Endothelial cell of umbilical vein (primary cell): Measurements from ENCODE around the gene MUC4. TPM values are rescaled to one million over a fixed set of nuclear protein-coding genes. Genes with fewer than 3 reads are reported as not detected.

Experiments used
- BruUV-seq: library from RNA; stranded (reverse); fragments of 400-500 nt; replicated peaks from 2 replicates; lab custom pipeline; 2021; lab: Mats Ljungman, UMichigan
- CTCF ChIA-PET: fragments of 300-600, 350-600 bp; sonication (Branson Sonifier 250); formaldehyde crosslinking; loops from one replicate; lab custom pipeline; 2021; ENCODE audit warnings: antibody characterized with exemption, inconsistent platforms; lab: Charles Lee
- POLR2A ChIA-PET: fragments of 300-600, 350-600 bp; sonication (Branson Sonifier 250); formaldehyde crosslinking; loops from one replicate; lab custom pipeline; 2021; ENCODE audit warnings: antibody characterized with exemption, inconsistent platforms; lab: Charles Lee
- DNase-seq: peaks from one replicate; pipeline ENCODE4 v3.0.0-alpha.2; 2011; ENCODE audit warnings: low read depth, low spot score
- FAIRE-seq: peaks from 2 replicates; lab custom pipeline; 2011; peaks lifted over from hg19 to GRCh38; lab: Jason Lieb, UNC
- H2AFZ ChIP-seq: 2 replicates; pipeline ENCODE4 v1.6.0; 2012; ENCODE audit warnings: low read depth, low read length, control low read depth, inconsistent platforms
- H3K27ac ChIP-seq: 2 replicates; pipeline ENCODE4 v1.5.1; 2011; ENCODE audit warnings: low read depth, mild to moderate bottlenecking, control low read depth, low read length, moderate library complexity; ENCODE audit not compliant: insufficient read depth
- H3K27me3 ChIP-seq, 2 experiments: 2 replicates each; pipeline versions ENCODE4 v1.6.0 to v1.6.1; 2011; ENCODE audit warnings: low read length in 2 of 2, mixed read lengths in 1 of 2; ENCODE audit not compliant: control insufficient read depth in 2 of 2, insufficient read depth in 2 of 2
- H3K36me3 ChIP-seq, 2 experiments: 2 replicates in 1 of 2; 3 replicates in 1 of 2; pipeline ENCODE4 v1.5.1; 2011; ENCODE audit warnings: low read length in 2 of 2, mild to moderate bottlenecking in 1 of 2, moderate library complexity in 1 of 2; ENCODE audit not compliant: control insufficient read depth in 2 of 2, insufficient read depth in 2 of 2; ENCODE audit errors: extremely low read depth in 1 of 2
- H3K4me1 ChIP-seq: 3 replicates; pipeline ENCODE4 v1.5.1; 2011; ENCODE audit warnings: mild to moderate bottlenecking, low read length; ENCODE audit not compliant: control insufficient read depth, insufficient read depth; ENCODE audit errors: extremely low read depth
- H3K4me2 ChIP-seq: 2 replicates; pipeline ENCODE4 v1.6.1; 2011; ENCODE audit warnings: low read length, control low read depth, mixed read lengths; ENCODE audit not compliant: insufficient read depth
- H3K4me3 ChIP-seq, 3 experiments: fragments of 200-600 bp in 1 of 3; sonication (generic), shearing (Covaris generic) in 1 of 3; replicated peaks in 1 of 3; 2 replicates each; pipeline ENCODE4 v1.5.1; 2011 to 2016; ENCODE audit warnings: control low read depth in 3 of 3, low read length in 3 of 3, mild to moderate bottlenecking in 2 of 3, inconsistent platforms in 1 of 3, low read depth in 1 of 3, moderate library complexity in 1 of 3; ENCODE audit not compliant: insufficient read depth in 1 of 3
- H3K79me2 ChIP-seq: 2 replicates; pipeline ENCODE4 v1.6.0; 2012; ENCODE audit warnings: low read length, inconsistent platforms; ENCODE audit not compliant: control insufficient read depth, insufficient read depth
- H3K9ac ChIP-seq: replicated peaks from 2 replicates; pipeline ENCODE3; 2011; ENCODE audit warnings: low read length, control low read depth; ENCODE audit not compliant: insufficient read depth; ENCODE audit errors: extremely low read depth
- H3K9me1 ChIP-seq: replicated peaks from 3 replicates; pipeline ENCODE4 v1.6.0; 2011; ENCODE audit warnings: mild to moderate bottlenecking, low read length; ENCODE audit not compliant: control insufficient read depth, insufficient read depth; ENCODE audit errors: extremely low read depth
- H3K9me3 ChIP-seq: replicated peaks from 2 replicates; pipeline ENCODE4 v1.5.1; 2012; ENCODE audit warnings: low read length, inconsistent platforms; ENCODE audit not compliant: control insufficient read depth, insufficient read depth
- H4K20me1 ChIP-seq: replicated peaks from 2 replicates; pipeline ENCODE3; 2011; ENCODE audit warnings: mild to moderate bottlenecking, low read length; ENCODE audit not compliant: control insufficient read depth, insufficient read depth; ENCODE audit errors: extremely low read depth
- FOS ChIP-seq: IDR thresholded peaks from 2 replicates; pipeline ENCODE4 v1.6.1; 2011; ENCODE audit warnings: mild to moderate bottlenecking, low read length, moderate library complexity, borderline replicate concordance; ENCODE audit not compliant: insufficient read depth
- JUN ChIP-seq: IDR thresholded peaks from 2 replicates; pipeline ENCODE4 v1.6.1; 2011; ENCODE audit warnings: borderline replicate concordance, low read depth; ENCODE audit not compliant: insufficient read length, insufficient read depth
- POLR2A ChIP-seq: IDR thresholded peaks from 2 replicates; pipeline ENCODE4 v1.6.1; 2012; ENCODE audit warnings: low read depth, mild to moderate bottlenecking, control low read depth, low read length
- POLR2AphosphoS5 ChIP-seq: IDR thresholded peaks from 2 replicates; pipeline ENCODE4 v1.6.1; 2012; ENCODE audit warnings: low read depth, mild to moderate bottlenecking, control low read depth, low read length, moderate library complexity; ENCODE audit not compliant: insufficient read depth
- dilution Hi-C: fragments of 300-500 bp; cut with MboI; formaldehyde crosslinking; loops from one replicate; pipeline ENCODE4 v1.15.0; 2019; ENCODE audit warnings: low sequenced_read_pairs; ENCODE audit not compliant: extremely low pct_ligation_motif_present
- intact Hi-C: fragments of 100-400 bp; cut with micrococcal nuclease; formaldehyde crosslinking; loops from one replicate; pipeline ENCODE4 v1.10.0; 2022
- polyA plus RNA-seq, 4 experiments: library from polyadenylated mRNA; depleted of rRNA in 3 of 4; stranded (reverse) in 3 of 4; unstranded in 1 of 4; fragments of >200 nt; gene quantifications; 2 replicates each; pipeline versions ENCODE4 v1.2.1 to v1.2.3, GENCODE V29; 2011 to 2012; ENCODE audit warnings: missing spikeins in 1 of 4
- total RNA-seq: library from RNA; stranded (reverse); gene quantifications from 2 replicates; pipeline ENCODE4 v1.2.3, GENCODE V29; 2021
- TF ChIP-seq, protein P1 (sequence below), 2 donors: IDR thresholded peaks; 1 replicate in 1 of 2; 2 replicates in 1 of 2; pipeline ENCODE4 v1.5.1; 2011; ENCODE audit warnings: low read length in 2 of 2, mild to moderate bottlenecking in 2 of 2, moderate library complexity in 2 of 2, control low read depth in 1 of 2, inconsistent platforms in 1 of 2, low read depth in 1 of 2; ENCODE audit not compliant: insufficient read depth in 1 of 2; ENCODE audit errors: extremely low read depth in 1 of 2

Gene MUC4
- total and polyA plus RNA-seq, 2 donors (not counting 3 experiments of a cell fraction or from before 2014, with no cell fraction given), result 0.04 TPM; not detected in 1

DNA sequence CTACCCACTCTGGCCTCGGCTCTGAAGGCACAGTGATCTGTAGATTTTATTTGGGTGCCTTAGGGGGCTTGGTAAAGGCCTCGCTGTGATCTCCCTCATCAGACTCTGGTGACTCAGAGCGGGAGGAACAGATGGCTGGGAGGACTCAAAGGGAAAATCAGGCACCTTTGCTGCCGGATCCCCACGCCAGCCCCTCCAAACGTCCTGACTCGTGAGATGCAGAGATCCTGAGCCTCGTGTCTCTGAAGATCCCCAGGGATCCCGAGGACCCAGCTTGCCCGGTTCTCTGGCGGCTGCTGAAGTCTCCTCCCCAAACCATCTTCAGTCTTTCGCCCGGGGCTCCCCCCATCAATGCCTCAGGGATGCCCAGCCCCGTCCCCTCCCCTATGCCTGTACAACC, 58.1 kb downstream of the MUC4 start:
- Histone ChIP-seq H3K9me1 (no peaks in the 10 kb centered on the region), H4K20me1 (no peaks in the 10 kb centered on the region), H3K4me2 (no peak overlapping the region), H3K9me3 (no peaks in the 10 kb centered on the region), H3K4me3 (no peak overlapping the region), H3K27me3 (peaks cover 3 to 5% of the 10 kb centered on the region in 2 experiments), H3K79me2 (no peaks in the 10 kb centered on the region), H3K36me3 (no peaks in the 10 kb centered on the region), H3K9ac (no peak overlapping the region), H3K27ac (no peak overlapping the region), H3K4me1 (peaks cover 6% of the 10 kb centered on the region), H2AFZ (no peak overlapping the region)
- POLR2A ChIA-PET, result no interaction called here
- intact Hi-C loops (no loop called here), dilution Hi-C loops (no loop called here)
- BruUV-seq, result no TSS peak
- TF ChIP-seq POLR2A (no peak), FOS (no peak), JUN (no peak), POLR2AphosphoS5 (no peak)
- TF ChIP-seq, protein P1, sequence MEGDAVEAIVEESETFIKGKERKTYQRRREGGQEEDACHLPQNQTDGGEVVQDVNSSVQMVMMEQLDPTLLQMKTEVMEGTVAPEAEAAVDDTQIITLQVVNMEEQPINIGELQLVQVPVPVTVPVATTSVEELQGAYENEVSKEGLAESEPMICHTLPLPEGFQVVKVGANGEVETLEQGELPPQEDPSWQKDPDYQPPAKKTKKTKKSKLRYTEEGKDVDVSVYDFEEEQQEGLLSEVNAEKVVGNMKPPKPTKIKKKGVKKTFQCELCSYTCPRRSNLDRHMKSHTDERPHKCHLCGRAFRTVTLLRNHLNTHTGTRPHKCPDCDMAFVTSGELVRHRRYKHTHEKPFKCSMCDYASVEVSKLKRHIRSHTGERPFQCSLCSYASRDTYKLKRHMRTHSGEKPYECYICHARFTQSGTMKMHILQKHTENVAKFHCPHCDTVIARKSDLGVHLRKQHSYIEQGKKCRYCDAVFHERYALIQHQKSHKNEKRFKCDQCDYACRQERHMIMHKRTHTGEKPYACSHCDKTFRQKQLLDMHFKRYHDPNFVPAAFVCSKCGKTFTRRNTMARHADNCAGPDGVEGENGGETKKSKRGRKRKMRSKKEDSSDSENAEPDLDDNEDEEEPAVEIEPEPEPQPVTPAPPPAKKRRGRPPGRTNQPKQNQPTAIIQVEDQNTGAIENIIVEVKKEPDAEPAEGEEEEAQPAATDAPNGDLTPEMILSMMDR (IDR thresholded peaks at IDR 0.05; ENCODE audit: extremely low read depth in 1 of 2, insufficient read depth in 1 of 2, low read depth in 1 of 2, low read length in 2 of 2), result no peak
- no peak for FAIRE-seq
- no peak for DNase-seq
- CTCF ChIA-PET, result no interaction called here
